Measurements from ENCODE around the gene SPINT1. TPM values are rescaled to one million over a fixed set of nuclear protein-coding genes. Genes with fewer than 3 reads are reported as not detected.
"Not testable (repeated sequence)": the region's sequence is repeated elsewhere in the genome, so short reads cannot be mapped to it uniquely, and the experiment has no call there.

The SPINT1 gene
- total RNA-seq, 1 donor = 4.2 TPM

GRCh38 chr15:40845511-40846284, 1.9 kb downstream of the SPINT1 start:
- H3K9me3 ChIP-seq (ENCODE audit: low read depth, low read length) = no peaks in the 10 kb centered on the region
- peaks cover 43% of the 10 kb centered on the region for H3K4me1 ChIP-seq (ENCODE audit: insufficient read depth, low read length)
- H3K27me3 ChIP-seq (ENCODE audit: insufficient read depth, low read length) = peaks cover 10% of the 10 kb centered on the region
- no peak overlapping the region for H3K4me3 ChIP-seq (ENCODE audit: low read length)

GRCh38 chr15:40846841-40847222, 3.0 kb downstream of the SPINT1 start:
- Histone ChIP-seq H3K27me3 (ENCODE audit: insufficient read depth, low read length) (peaks cover 10% of the 10 kb centered on the region), H3K4me1 (ENCODE audit: insufficient read depth, low read length) (peaks cover 43% of the 10 kb centered on the region), H3K4me3 (ENCODE audit: low read length) (no peak overlapping the region), H3K9me3 (ENCODE audit: low read depth, low read length) (no peaks in the 10 kb centered on the region)

- Histone ChIP-seq H3K27me3 (ENCODE audit: insufficient read depth, low read length) (peaks cover 10% of the 10 kb centered on the region), H3K9me3 (ENCODE audit: low read depth, low read length) (no peaks in the 10 kb centered on the region), H3K4me3 (ENCODE audit: low read length) (no peak overlapping the region), H3K4me1 (ENCODE audit: insufficient read depth, low read length) (peaks cover 43% of the 10 kb centered on the region)
Measured at GRCh38 chr15:40847223-40847961, 3.5 kb downstream of the SPINT1 start.

- no peaks in the 10 kb centered on the region for H3K27me3 ChIP-seq (ENCODE audit: insufficient read depth, low read length)
- peaks cover 26% of the 10 kb centered on the region for H3K4me1 ChIP-seq (ENCODE audit: insufficient read depth, low read length)
- H3K9me3 ChIP-seq (ENCODE audit: low read depth, low read length) = no peaks in the 10 kb centered on the region
- H3K4me3 ChIP-seq (ENCODE audit: low read length) = no peak overlapping the region
Measured at GRCh38 chr15:40850576-40851112, 6.8 kb downstream of the SPINT1 start.

GRCh38 chr15:40852529-40852928, 8.7 kb downstream of the SPINT1 start:
- H3K27me3 ChIP-seq (ENCODE audit: insufficient read depth, low read length) = no peaks in the 10 kb centered on the region
- H3K9me3 ChIP-seq (ENCODE audit: low read depth, low read length) = no peaks in the 10 kb centered on the region
- peaks cover 14% of the 10 kb centered on the region for H3K4me1 ChIP-seq (ENCODE audit: insufficient read depth, low read length)
- no peak overlapping the region for H3K4me3 ChIP-seq (ENCODE audit: low read length)

- H3K4me3 ChIP-seq (ENCODE audit: low read length) = no peak overlapping the region
- peaks cover 12% of the 10 kb centered on the region for H3K4me1 ChIP-seq (ENCODE audit: insufficient read depth, low read length)
- no peaks in the 10 kb centered on the region for H3K27me3 ChIP-seq (ENCODE audit: insufficient read depth, low read length)
- no peaks in the 10 kb centered on the region for H3K9me3 ChIP-seq (ENCODE audit: low read depth, low read length)
Measured at GRCh38 chr15:40853241-40853890, 9.5 kb downstream of the SPINT1 start.

- Histone ChIP-seq H3K4me1 (ENCODE audit: insufficient read depth, low read length) (peaks cover 19% of the 10 kb centered on the region), H3K4me3 (ENCODE audit: low read length) (no peak overlapping the region), H3K9me3 (ENCODE audit: low read depth, low read length) (no peaks in the 10 kb centered on the region), H3K27me3 (ENCODE audit: insufficient read depth, low read length) (no peaks in the 10 kb centered on the region)
Measured at GRCh38 chr15:40854161-40854560, 10.3 kb downstream of the SPINT1 start.

- Histone ChIP-seq H3K27me3 (ENCODE audit: insufficient read depth, low read length) (no peaks in the 10 kb centered on the region), H3K9me3 (ENCODE audit: low read depth, low read length) (no peaks in the 10 kb centered on the region), H3K4me1 (ENCODE audit: insufficient read depth, low read length) (peaks cover 24% of the 10 kb centered on the region), H3K4me3 (ENCODE audit: low read length) (no peak overlapping the region)
Measured at GRCh38 chr15:40855706-40856234, 11.9 kb downstream of the SPINT1 start.

- H3K27me3 ChIP-seq (ENCODE audit: insufficient read depth, low read length) = no peaks in the 10 kb centered on the region
- peaks cover 26% of the 10 kb centered on the region for H3K4me1 ChIP-seq (ENCODE audit: insufficient read depth, low read length)
- no peak overlapping the region for H3K4me3 ChIP-seq (ENCODE audit: low read length)
- H3K9me3 ChIP-seq (ENCODE audit: low read depth, low read length) = no peaks in the 10 kb centered on the region
Measured at GRCh38 chr15:40856746-40857145, 12.9 kb downstream of the SPINT1 start.

GRCh38 chr15:40857601-40858341, 13.9 kb downstream of the SPINT1 start:
- Histone ChIP-seq H3K4me1 (ENCODE audit: insufficient read depth, low read length) (peaks cover 26% of the 10 kb centered on the region), H3K9me3 (ENCODE audit: low read depth, low read length) (no peaks in the 10 kb centered on the region), H3K4me3 (ENCODE audit: low read length) (no peak overlapping the region), H3K27me3 (ENCODE audit: insufficient read depth, low read length) (no peaks in the 10 kb centered on the region)

- H3K4me3 ChIP-seq (ENCODE audit: low read length) = no peak overlapping the region
- peaks cover 26% of the 10 kb centered on the region for H3K4me1 ChIP-seq (ENCODE audit: insufficient read depth, low read length)
- H3K27me3 ChIP-seq (ENCODE audit: insufficient read depth, low read length) = no peaks in the 10 kb centered on the region
- H3K9me3 ChIP-seq (ENCODE audit: low read depth, low read length) = no peaks in the 10 kb centered on the region
Measured at GRCh38 chr15:40858706-40859105, 14.9 kb downstream of the SPINT1 start.

GRCh38 chr15:40859206-40859851, 15.5 kb downstream of the SPINT1 start:
- peaks cover 26% of the 10 kb centered on the region for H3K4me1 ChIP-seq (ENCODE audit: insufficient read depth, low read length)

GRCh38 chr15:40861147-40861546, 17.3 kb downstream of the SPINT1 start:
- H3K4me1 ChIP-seq (ENCODE audit: insufficient read depth, low read length) = peaks cover 26% of the 10 kb centered on the region
- not testable (repeated sequence) for H3K4me3 ChIP-seq (ENCODE audit: low read length); H3K27me3 ChIP-seq (ENCODE audit: insufficient read depth, low read length); H3K9me3 ChIP-seq (ENCODE audit: low read depth, low read length)

More at GRCh38 chr15:40859206-40859851, 15.5 kb downstream of the SPINT1 start:
- H3K4me3 ChIP-seq (ENCODE audit: low read length) = no peak overlapping the region
- H3K27me3 ChIP-seq (ENCODE audit: insufficient read depth, low read length) = no peaks in the 10 kb centered on the region
- H3K9me3 ChIP-seq (ENCODE audit: low read depth, low read length) = no peaks in the 10 kb centered on the region

- Histone ChIP-seq H3K4me1 (ENCODE audit: insufficient read depth, low read length) (peaks cover 11% of the 10 kb centered on the region), H3K9me3 (ENCODE audit: low read depth, low read length) (no peaks in the 10 kb centered on the region), H3K4me3 (ENCODE audit: low read length) (no peak overlapping the region), H3K27me3 (ENCODE audit: insufficient read depth, low read length) (no peaks in the 10 kb centered on the region)
Measured at GRCh38 chr15:40863660-40864270, 19.9 kb downstream of the SPINT1 start.

Data from mononuclear cell (primary cell).